NCI-H2171 treated with DMSO at 0.1 percent for 48 hours (cell line): Measurements from ENCODE around the gene PCED1A.

Experiments
- DNase-seq: peaks from one replicate; lab custom pipeline; 2025; lab: John Stamatoyannopoulos, UW

PCED1A gene, protein sequence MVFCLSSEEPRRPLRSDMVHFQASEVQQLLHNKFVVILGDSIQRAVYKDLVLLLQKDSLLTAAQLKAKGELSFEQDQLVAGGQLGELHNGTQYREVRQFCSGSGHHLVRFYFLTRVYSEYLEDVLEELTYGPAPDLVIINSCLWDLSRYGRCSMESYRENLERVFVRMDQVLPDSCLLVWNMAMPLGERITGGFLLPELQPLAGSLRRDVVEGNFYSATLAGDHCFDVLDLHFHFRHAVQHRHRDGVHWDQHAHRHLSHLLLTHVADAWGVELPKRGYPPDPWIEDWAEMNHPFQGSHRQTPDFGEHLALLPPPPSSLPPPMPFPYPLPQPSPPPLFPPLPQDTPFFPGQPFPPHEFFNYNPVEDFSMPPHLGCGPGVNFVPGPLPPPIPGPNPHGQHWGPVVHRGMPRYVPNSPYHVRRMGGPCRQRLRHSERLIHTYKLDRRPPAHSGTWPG

DNA sequence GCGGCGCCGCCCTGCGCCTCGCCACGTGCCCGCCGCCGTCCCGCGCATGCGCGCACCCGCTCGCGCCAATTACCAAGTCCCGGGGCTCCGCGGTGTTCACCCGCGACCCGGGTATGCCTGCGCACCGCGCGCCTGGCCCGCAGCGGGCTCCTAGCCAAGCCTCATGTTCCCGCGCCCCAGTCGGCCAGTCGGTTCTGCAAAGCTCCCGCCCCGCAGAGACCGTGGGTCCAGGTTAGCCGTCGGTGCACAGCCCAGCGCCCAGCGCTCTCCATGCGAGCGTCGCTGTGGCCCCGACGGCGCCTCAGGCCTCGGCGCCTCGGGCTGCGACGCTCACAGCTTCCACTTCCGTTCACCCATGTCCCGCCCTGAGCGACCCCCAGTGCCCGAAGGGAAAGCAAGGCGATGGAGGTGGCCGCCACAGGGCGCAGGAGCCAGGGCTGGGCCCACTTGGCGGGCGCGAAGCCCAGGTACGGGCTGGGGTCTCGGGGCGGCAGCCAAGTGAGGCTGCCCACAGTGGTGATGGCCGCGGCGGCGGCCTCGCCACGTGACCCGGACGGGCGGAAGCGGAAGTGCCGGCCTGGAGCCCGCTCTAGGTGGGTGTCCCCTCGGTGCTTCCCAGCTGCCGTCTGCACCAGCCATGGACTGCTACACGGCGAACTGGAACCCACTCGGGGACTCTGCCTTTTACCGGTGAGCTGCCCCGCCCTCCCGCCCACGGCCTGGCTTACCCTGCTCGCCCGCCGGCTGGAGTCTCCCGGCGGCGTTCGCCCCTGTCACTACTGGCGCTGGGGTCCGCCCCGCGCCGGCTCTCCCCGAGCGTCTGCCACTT is at the start of gene PCED1A, which contains the start of gene VPS16:
Gene PCED1A (minus strand): TSS at position 518 of the 829 bp plus-strand sequence. CDS start 743 bp downstream, outside the sequence.
Gene VPS16 (plus strand): TSS at position 608 of the 829 bp plus-strand sequence. CDS start 30 bp downstream, at position 638.
- DNase-seq: peak; percentile 93

DNA sequence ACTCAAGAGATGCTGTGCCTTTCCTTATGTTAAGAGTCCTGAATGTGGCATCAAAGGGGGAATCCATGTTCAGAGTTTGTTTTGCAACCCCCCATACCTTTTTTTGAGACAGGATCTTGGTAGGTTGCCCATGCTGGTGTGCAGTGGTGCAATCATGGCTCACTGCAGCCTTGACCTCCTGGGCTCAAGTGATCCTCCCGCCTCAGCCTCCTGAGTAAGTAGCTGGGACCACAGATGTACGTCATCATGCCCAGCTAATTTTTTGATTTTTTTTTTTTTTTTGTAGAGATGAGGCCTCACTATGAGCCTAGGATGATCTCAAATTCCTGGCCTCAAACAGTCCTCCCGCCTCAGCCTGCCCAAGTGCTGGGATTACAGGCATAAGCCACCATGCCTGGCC is 49.3 kb upstream of the PCED1A start:
- DNase-seq: no peak

DNA sequence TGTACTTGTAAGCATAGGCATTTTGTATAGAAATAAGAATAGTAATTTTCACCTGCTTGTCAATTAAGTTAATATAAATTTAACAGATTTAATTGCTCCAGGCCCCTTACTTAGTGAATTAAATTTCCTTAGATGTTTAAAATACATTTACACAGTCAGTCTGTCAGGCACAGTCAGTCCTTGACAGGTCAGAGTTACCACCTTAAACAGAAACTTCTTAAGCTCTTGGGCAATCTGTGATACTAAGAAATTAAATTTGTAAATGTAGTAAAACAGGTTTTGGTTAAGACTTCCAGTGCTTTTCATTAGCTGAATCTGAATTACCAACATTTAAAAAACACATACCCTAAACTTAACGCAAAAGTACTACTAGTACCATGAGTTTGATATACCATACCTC is 48.8 kb upstream of the PCED1A start:
- no peak for DNase-seq

DNA sequence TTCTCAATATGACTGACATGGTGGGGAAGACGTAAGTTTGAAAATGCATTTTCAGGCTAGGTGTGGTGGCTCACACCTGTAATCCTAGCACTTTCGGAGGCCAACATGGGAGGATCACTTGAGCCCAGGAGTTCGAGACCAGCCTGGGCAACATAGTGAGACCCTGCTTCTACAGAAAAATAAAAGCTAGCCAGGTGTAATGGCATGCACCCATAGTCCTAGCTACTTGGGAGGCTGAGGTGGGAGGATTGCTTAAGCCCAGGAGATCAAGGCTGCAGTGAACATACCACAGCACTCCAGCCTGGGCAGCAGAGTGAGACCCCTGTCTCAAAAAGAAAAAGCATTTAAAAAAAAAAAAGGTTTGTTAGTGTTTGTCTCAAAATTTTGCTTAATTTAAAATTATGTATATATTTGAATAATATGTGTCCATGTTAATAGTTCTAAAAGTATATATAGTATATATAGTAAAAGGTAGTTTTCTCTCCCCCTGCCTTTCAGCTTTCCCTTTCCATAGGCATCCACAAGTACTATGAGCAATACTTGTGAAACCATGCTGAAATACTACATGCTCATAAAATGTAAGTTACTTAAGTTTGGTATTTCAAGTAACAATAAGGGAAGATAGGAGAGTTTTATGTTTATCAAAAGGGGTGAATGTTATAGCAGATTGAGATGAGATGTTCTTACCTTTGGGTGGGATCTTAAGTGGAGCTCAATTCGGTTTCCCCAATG is 47.9 kb upstream of the PCED1A start:
- no peak for DNase-seq

DNA sequence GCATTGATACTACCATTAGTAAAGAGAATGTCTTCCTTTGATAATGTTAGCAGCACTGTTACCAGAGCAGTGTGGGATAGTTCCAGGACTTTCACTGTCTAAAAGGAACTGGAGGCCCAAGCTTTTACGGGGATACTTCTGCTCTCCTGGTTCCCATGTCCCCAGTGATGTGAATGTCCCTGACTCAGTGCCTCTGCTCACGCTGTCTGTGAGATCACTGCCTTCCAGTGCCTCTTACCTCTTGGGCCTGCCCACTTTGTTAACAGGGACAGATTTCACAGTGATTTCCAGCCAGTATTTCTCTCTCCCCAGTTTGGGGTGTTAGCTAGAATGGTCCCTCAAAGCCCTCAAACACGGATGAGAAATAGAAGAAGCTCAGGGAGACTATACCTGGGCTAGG is 47.3 kb upstream of the PCED1A start:
- no peak for DNase-seq

DNA sequence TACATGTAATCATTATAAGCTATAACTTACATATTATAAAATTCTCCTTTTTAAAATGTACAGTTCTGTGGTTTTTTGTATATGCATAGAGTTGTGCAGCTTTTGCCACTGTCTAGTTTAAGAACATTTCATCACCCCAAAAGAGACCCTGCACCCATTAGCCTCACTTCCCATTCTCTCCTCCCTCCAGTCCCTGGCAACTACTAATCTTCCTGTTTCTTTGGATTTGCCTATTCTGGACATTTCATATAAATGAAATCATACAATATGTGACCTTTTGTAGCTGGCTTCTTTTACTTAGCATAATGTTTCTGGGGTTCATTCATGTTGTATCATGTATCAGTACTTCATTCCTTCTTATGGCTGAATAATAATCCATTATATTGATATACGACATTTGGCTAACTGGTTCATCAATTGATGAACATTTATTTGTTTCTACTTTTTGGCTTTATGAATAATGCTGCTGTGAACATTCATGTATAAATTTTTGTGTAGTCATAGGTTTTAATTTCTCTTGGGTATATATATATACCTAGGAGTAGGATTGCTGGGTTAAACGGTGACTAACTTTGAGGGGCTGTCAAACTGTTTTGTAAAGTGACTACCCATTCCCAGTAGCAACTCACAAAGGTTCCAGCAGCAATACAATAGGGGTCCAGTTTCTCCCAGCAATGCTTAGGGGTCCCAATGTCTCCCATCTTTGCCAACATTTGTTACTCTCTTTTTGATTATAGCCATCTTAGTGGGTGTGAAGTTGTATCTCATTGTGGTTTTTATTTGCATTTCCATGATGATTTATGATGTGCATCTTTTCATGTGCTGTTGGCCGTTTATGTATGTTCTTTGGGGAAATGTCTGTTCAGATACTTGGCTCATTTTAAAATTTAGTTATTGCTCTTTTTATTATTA is 43.5 kb upstream of the PCED1A start:
- DNase-seq: no peak

DNA sequence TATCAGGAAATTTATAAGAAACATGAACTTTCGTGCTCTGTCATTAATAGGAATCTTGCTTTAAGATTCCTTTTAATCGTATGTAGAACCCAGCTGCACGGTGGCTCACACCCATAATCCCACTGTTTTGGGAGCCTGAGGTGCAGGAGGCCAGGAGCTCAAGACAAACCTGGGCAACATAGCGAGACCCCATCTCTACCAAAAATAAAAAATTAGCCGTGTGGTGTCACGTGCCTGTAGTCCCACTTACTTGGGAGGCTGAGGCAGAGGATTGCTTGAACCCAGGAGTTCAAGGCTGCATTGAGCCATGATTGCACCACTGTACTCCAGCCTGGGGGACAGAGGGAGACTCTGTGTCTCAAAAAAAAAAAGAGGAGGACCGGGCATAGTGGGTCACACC is 40.2 kb upstream of the PCED1A start:
- no peak for DNase-seq

DNA sequence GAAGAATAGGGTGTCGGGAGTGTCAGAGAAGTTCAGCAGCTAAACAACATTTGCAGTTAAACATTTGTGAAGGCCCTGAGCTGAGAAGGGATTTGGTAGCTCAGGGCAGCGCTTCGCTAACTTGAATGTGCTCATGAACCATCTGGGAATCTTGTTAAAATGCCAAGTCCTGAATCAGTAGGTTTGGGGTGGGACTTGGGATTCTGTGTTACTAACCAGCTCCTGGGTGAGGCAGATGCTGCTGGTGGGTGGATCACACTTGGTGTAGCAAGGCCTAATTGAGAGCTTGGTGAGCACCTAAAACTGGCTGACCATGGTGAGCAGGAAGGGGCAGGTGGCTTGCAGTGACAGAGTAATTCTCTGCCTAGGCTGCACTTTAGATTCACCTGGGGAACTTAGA is 38.7 kb upstream of the PCED1A start:
- DNase-seq: peak; percentile 83

DNA sequence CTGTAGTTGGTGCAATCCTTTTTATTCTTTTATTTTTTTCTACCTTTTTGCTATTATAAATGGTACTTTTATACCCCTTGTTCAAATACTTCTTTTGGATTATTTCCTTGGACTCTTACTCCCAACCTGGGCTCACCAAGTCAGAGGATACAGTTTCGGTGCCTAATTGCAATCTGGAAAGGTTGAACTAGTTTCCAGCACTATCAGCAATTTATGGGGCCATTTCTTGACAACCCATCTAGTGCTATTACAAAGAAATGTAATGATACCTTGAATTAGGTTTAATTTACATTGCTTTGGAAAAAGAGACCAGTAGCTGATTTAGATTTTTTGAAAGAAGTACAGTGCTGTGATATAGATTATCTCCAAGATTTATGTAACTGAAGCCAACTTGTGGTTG is 38.1 kb upstream of the PCED1A start:
- DNase-seq: no peak

DNA sequence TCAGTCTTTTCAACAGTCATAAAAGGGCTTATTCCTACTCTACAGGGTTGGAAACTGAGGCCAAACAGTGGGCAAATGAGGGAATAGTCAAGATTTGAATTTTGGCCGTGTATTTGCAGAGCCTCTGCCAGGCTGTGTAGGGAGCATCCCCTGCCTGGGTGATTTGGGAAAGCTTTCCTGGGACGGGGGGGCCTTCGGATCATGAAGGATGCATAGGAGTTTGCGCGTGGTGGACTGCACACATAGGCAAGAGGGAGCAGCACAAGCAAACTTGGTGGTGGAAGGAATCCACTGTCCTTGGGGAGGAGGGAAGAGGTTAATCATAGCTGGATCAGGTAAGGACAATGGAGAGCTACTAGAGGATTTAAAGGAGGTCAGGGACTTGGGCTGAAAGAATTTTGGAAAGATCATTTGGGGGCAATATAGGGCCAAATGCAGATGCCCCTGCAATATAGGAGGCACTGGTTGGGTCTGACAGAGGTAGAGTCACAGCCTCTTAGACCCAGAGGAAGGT is 35.3 kb upstream of the PCED1A start:
- DNase-seq: no peak

DNA sequence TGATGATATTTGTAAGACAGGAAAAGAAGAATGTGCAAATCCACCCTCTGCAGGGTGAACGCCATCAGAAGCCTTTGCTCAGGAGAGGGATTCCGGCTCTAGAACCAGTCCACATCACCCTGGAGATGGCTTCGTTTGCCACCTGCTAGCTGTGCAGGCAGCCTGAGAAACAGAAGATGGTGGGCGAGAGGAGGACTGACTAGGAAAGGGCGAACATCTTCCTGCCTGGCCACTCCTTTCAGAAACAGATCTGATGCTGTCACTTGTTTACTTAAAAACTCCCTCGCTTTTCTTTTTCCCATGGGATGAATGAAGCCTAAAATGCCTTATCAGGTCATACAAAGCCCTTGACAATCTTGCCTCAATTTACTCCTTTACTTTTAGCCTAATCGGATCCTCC is 34.0 kb upstream of the PCED1A start:
- DNase-seq: no peak

DNA sequence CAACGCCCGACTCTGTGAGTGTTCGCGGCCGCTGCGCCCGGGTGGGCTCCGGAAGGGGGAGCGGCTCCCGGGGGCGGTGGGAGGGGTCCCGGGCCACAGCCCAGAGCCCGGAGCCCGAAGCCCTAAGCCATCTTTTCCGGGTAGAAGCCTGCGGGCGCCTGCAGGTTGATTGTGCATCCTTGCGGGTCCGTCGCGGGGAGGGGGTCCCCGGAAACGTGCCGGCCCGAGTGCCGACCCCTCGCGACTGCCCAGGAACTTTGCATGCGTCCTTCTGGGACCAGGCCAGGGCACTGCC is 33.2 kb upstream of the PCED1A start:
- DNase-seq: peak; percentile 65

DNA sequence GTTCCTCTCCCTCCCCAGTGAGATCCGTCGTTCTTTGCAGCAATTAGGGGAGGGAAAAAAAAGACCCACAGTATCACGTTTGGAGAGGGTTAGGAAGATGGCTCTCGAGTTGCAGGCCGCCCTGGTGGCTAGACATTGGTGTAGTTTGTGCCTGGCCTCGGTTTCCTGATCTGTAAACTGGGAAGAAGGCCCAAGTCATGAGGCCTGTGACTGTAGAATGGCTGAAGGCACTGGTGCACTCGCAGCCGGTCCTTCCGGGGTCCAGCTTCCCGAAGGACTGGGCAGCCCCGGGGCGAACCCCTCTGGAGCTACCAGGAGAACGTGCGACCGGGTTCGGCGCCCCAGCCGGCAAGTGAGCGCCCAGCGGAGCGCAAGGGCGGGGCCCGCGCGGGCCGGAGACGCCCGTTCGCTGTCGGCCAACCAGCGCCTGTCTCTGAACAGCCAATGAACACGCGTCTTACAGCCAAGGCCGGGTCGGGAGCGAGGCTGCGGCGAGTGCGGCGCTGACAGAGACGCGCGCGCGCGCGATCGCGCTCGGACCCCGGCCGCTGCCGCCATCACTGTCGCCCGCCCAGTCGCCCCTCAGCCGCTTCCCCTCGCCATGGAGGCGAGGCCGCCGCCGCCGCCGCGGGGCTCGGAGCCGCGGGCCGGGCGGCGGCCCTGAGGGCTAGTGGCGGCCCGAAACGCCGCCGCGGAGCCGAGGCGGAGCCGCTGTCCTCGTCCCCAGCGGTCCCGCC is 32.7 kb upstream of the PCED1A start, which contains the start of gene PTPRA:
Gene PTPRA (plus strand): TSS at position 472 of the 737 bp plus-strand sequence. CDS start 90,797 bp downstream, outside the sequence.
- peak; percentile 94 for DNase-seq

DNA sequence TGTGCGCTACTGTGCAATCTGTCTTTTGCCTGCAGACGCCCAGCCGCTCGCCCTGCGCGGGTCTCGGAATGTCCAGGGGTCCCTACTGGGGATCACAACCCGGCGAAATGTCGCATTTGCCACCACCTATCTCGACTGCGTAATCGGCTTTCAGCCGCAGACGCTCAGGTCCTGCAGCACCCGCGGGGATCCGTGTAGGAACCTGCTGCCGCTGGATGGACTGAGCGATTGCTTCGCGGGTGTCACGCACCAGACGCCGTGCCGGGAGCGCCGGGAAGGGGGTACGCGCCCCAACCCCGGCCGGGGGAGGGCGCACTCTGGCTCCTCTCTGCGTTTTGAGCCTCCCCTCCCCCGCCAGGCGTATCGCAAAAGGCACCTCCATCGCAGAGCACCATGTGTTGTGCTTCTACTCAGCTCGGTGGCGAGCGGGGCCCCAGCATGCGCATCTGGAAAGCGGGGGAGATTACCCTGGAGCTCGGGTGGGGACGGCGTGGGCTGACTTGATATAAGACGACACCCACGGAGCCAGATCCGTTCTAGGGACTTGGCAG is 32.1 kb upstream of the PCED1A start:
- peak; percentile 86 for DNase-seq

DNA sequence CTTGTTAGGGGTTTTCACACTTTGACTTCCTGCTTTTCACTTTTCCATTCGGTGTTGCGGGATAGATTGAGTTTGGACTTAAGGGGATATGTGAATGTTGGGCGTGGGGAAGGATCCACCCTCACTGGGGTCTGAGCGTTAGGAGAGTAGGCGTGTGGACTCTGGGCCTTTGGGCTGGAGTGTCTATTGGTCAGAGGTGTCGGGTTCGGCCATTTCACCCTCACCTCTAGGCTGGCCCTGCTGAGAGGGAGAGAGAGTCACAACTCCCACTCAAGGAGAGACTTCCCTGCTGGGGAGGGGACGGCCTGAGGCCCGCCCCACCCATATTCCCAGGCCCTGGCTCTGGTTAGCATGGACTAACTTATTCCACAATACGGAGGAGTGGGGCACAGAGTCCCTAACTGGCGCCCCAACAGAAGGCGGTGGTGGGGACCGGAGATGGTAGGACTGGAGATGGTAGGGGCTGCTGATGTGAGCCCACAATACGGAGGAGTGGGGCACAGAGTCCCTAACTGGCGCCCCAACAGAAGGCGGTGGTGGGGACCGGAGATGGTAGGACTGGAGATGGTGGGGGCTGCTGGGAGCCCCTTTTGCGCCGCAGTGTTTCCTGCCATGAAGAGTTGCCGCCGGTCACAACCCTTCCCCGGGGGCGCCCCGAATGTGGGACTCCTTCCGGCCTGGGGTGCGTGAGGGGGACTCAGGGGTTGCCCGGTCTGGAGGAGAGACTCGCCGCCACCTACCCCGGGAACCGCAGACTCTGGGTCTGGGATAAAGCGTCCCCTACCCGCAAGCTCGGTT is 31.4 kb upstream of the PCED1A start:
- no peak for DNase-seq

DNA sequence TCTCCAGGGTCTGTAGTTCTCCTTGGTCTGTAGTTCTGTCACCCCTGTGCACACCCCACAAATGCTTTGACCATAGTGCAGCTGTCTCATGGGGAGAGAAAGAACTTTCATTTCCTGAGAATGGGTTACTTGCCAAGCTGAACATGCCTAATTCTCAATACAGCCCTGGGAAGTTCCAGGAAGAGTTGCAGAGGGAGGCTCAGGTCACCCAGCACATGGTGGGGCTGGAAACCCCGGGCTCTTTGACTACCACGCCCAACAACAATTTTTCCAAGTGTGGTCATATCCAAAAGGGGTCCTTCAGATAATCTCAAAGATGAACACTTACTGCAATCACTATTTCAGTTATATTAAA is 30.6 kb upstream of the PCED1A start:
- no peak for DNase-seq

DNA sequence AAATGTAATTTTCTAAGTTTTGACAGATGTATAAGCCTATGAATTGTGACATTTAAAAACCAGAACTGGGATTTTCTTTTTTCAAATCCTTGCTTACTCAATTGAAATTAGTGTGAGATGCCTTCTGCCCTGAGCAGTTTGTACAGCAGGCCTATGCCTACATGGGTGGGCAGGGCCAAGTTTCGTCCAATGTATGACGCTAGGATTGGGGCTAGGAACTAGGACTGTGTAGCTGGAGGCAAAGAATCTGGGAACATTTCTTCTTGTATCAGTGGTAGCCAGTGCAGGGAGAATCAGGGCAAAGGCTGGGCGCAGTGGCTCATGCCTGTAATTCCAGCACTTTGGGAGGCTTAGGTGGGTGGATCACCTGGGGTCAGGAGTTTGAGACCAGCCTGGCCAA is 28.9 kb upstream of the PCED1A start:
- no peak for DNase-seq

DNA sequence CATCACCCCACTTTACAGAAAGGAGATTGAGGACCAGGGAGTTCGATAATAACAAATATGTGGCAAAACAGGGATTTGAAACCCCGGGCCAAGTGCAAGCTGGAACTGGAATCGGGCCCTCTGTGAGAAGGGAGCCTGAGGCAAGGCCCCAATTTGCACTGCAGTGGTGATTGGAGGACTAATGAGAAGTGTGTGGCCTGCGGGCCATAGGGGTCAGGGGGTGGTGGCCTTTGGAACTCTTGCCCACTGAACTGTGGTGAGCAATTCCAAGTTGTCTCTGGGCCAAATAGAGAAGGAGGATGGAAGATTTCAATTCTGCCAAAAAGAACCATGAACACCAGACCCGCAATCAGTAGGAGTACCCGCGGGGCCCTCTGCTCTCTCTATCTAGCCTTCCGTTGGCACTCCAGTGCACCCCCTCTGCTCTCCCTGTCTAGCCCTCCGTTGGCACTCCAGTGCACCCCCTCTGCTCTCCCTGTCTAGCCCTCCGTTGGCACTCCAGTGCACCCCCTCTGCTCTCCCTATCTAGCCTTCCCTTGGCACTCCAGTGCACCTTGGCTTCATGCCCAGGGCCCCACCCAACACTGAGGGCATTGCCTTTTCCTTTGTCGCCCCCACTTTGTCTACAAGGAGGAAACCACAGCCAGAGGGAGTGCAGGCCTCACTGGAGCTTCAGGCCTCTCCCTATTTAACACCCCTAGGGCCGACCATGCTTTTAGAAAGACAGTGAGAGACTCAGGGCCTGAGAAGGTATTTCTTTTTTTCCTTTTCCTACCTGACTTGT is 26.8 kb upstream of the PCED1A start:
- no peak for DNase-seq
